ENCODE measurements around the gene SF3A1. TPM values are rescaled to one million over a fixed set of nuclear protein-coding genes. Genes with fewer than 3 reads are reported as not detected.

SF3A1 gene
- total and polyA plus RNA-seq, 2 donors (not counting 3 experiments of a cell fraction or from before 2014, with no cell fraction given): 60.2 to 187 TPM

GRCh38 chr22:30282616-30283046, 74.1 kb downstream of the SF3A1 start:
- Histone ChIP-seq H3K79me2 (ENCODE audit: control insufficient read depth, insufficient read depth, low read length) (no peaks in the 10 kb centered on the region), H3K4me2 (ENCODE audit: insufficient read depth, low read length) (no peak overlapping the region), H3K27ac (ENCODE audit: insufficient read depth, low read depth, low read length) (no peak overlapping the region), H4K20me1 (replicated peaks; ENCODE audit: control insufficient read depth, extremely low read depth, insufficient read depth, low read length) (no peaks in the 10 kb centered on the region), H3K4me3 (replicated peaks in 1 of 3; ENCODE audit: insufficient read depth in 1 of 3, low read depth in 1 of 3, low read length in 3 of 3) (no peak overlapping the region), H3K27me3 (ENCODE audit: control insufficient read depth in 2 of 2, insufficient read depth in 2 of 2, low read length in 2 of 2) (no peaks in the 10 kb centered on the region), H2AFZ (ENCODE audit: low read depth, low read length) (no peak overlapping the region), H3K9me3 (replicated peaks; ENCODE audit: control insufficient read depth, insufficient read depth, low read length) (no peaks in the 10 kb centered on the region), H3K9ac (replicated peaks; ENCODE audit: extremely low read depth, insufficient read depth, low read length) (no peak overlapping the region), H3K4me1 (ENCODE audit: control insufficient read depth, extremely low read depth, insufficient read depth, low read length) (peaks cover 9% of the 10 kb centered on the region), H3K36me3 (ENCODE audit: control insufficient read depth in 2 of 2, extremely low read depth in 1 of 2, insufficient read depth in 2 of 2, low read length in 2 of 2) (peaks cover 0 to 5% of the 10 kb centered on the region in 2 experiments), H3K9me1 (replicated peaks; ENCODE audit: control insufficient read depth, extremely low read depth, insufficient read depth, low read length) (no peaks in the 10 kb centered on the region)
- no peak for TF ChIP-seq MAX (IDR thresholded peaks at IDR 0.05; ENCODE audit: insufficient read depth, insufficient read length)
- no peak for TF ChIP-seq POLR2A (IDR thresholded peaks at IDR 0.05; ENCODE audit: low read depth, low read length)
- no peak for TF ChIP-seq CTCF (IDR thresholded peaks at IDR 0.05; ENCODE audit: extremely low read depth in 1 of 2, insufficient read depth in 1 of 2, low read depth in 1 of 2, low read length in 2 of 2)
- no peak for TF ChIP-seq FOS (IDR thresholded peaks at IDR 0.05; ENCODE audit: borderline replicate concordance, insufficient read depth, low read length)
- no peak for TF ChIP-seq POLR2AphosphoS5 (IDR thresholded peaks at IDR 0.05; ENCODE audit: insufficient read depth, low read depth, low read length)
- TF ChIP-seq GATA2 (IDR thresholded peaks at IDR 0.05; ENCODE audit: insufficient read depth, insufficient read length, low read depth, low read length): no peak
- no peak for TF ChIP-seq MYC (IDR thresholded peaks at IDR 0.05; ENCODE audit: low read depth, low read length)
- TF ChIP-seq EZH2 (IDR thresholded peaks at IDR 0.05; ENCODE audit: borderline replicate concordance, low read depth, low read length, severe bottlenecking): no peak
- no peak for TF ChIP-seq JUN (IDR thresholded peaks at IDR 0.05; ENCODE audit: borderline replicate concordance, insufficient read depth, insufficient read length, low read depth)
- no peak for DNase-seq (ENCODE audit: low read depth, low spot score)
- intact Hi-C loops (cut with micrococcal nuclease) (no loop called here), dilution Hi-C loops (cut with MboI; ENCODE audit: extremely low pct_ligation_motif_present, low sequenced_read_pairs) (no loop called here)
- BruUV-seq (replicated peaks): no TSS peak
- no peak for FAIRE-seq
- POLR2A ChIA-PET: interaction anchor here (0.5 kb wide), 1 partner anchor 10 kb away, joined by 4 read pairs; no protein-coding TSS in a partner anchor
- CTCF ChIA-PET: interaction anchor here (1.0 kb wide), 1 partner anchor 27 kb away, joined by 3 read pairs; no protein-coding TSS in a partner anchor

Other genes with a start within 250 kb of the SF3A1 start
- gene LIF, start 110.1 kb downstream of the SF3A1 start, total RNA-seq: 0.27 and 0.35 TPM in 2 replicates
- gene LIF, start 110.1 kb downstream of the SF3A1 start, polyA plus RNA-seq: 0.12 and 0.35 TPM in 2 replicates
- not detected in 2 replicates for gene OSM, start 90.0 kb downstream of the SF3A1 start, total RNA-seq
- gene OSM, start 90.0 kb downstream of the SF3A1 start, polyA plus RNA-seq: not detected in 2 replicates
- gene CASTOR1, start 67.4 kb downstream of the SF3A1 start, total RNA-seq: 7.2 and 8.1 TPM in 2 replicates
- 26.8 and 33.0 TPM in 2 replicates for gene CASTOR1, start 67.4 kb downstream of the SF3A1 start, polyA plus RNA-seq
- 10.0 and 11.3 TPM in 2 replicates for gene TBC1D10A, start 30.0 kb downstream of the SF3A1 start, total RNA-seq
- 11.9 and 15.1 TPM in 2 replicates for gene TBC1D10A, start 30.0 kb downstream of the SF3A1 start, polyA plus RNA-seq
- gene CCDC157, start 113 bp upstream of the SF3A1 start, total RNA-seq: 1.7 and 2.1 TPM in 2 replicates
- 3.1 and 3.7 TPM in 2 replicates for gene CCDC157, start 113 bp upstream of the SF3A1 start, polyA plus RNA-seq
- 24.4 and 26.9 TPM in 2 replicates for gene RNF215, start 30.5 kb upstream of the SF3A1 start, total RNA-seq
- gene RNF215, start 30.5 kb upstream of the SF3A1 start, polyA plus RNA-seq: 16.7 and 21.7 TPM in 2 replicates
- gene SEC14L2, start 40.1 kb upstream of the SF3A1 start, total RNA-seq: 22.7 and 28.8 TPM in 2 replicates
- 22.5 and 24.0 TPM in 2 replicates for gene SEC14L2, start 40.1 kb upstream of the SF3A1 start, polyA plus RNA-seq
- 30.3 and 33.9 TPM in 2 replicates for gene MTFP1, start 68.9 kb upstream of the SF3A1 start, total RNA-seq
- gene MTFP1, start 68.9 kb upstream of the SF3A1 start, polyA plus RNA-seq: 41.9 and 55.4 TPM in 2 replicates
- not detected in 2 replicates for gene SEC14L3, start 115.1 kb upstream of the SF3A1 start, total RNA-seq
- not detected in 2 replicates for gene SEC14L3, start 115.1 kb upstream of the SF3A1 start, polyA plus RNA-seq
- gene SEC14L4, start 148.8 kb upstream of the SF3A1 start, total RNA-seq: not detected in 2 replicates
- not detected in 2 replicates for gene SEC14L4, start 148.8 kb upstream of the SF3A1 start, polyA plus RNA-seq
- 0.15 TPM in 1 of 2 replicates, not detected in the other for gene SEC14L6, start 189.8 kb upstream of the SF3A1 start, total RNA-seq
- gene SEC14L6, start 189.8 kb upstream of the SF3A1 start, polyA plus RNA-seq: 0.04 and 0.11 TPM in 2 replicates
- not detected in 2 replicates for gene GAL3ST1, start 217.8 kb upstream of the SF3A1 start, total RNA-seq
- gene GAL3ST1, start 217.8 kb upstream of the SF3A1 start, polyA plus RNA-seq: 0.06 TPM in 1 of 2 replicates, not detected in the other
- 106 and 110 TPM in 2 replicates for gene PES1, start 235.0 kb upstream of the SF3A1 start, total RNA-seq
- gene PES1, start 235.0 kb upstream of the SF3A1 start, polyA plus RNA-seq: 135 and 154 TPM in 2 replicates